Hepatocyte (in vitro differentiated cells): Measurements from ENCODE around the gene TTF2. TPM values are rescaled to one million over a fixed set of nuclear protein-coding genes. Genes with fewer than 3 reads are reported as not detected.

Experiments used
- DNase-seq: peaks from one replicate; pipeline ENCODE4 v3.0.0-alpha.2; 2016; ENCODE audit warnings: low spot score
- H2AFZ ChIP-seq: fragments of 200-600 bp; sonication (generic); 2 replicates; pipeline ENCODE4 v1.6.0; 2016; ENCODE audit warnings: antibody characterized with exemption, mild to moderate bottlenecking
- H3K27ac ChIP-seq: fragments of 200-600 bp; sonication (generic); 2 replicates; pipeline ENCODE4 v1.5.1; 2016; ENCODE audit warnings: mild to moderate bottlenecking
- H3K27me3 ChIP-seq: fragments of 200-600 bp; sonication (generic); 2 replicates; pipeline ENCODE4 v1.6.1; 2016
- H3K36me3 ChIP-seq: fragments of 200-600 bp; sonication (generic); replicated peaks from 2 replicates; pipeline ENCODE4 v1.5.1; 2016; ENCODE audit warnings: low read depth; ENCODE audit not compliant: insufficient read depth
- H3K4me1 ChIP-seq: fragments of 200-600 bp; sonication (generic); 2 replicates; pipeline ENCODE4 v1.5.1; 2016; ENCODE audit warnings: mild to moderate bottlenecking, moderate library complexity; ENCODE audit not compliant: insufficient read depth
- H3K4me2 ChIP-seq: fragments of 200-600 bp; sonication (generic); 2 replicates; pipeline ENCODE4 v1.6.0; 2016
- H3K4me3 ChIP-seq: fragments of 200-600 bp; sonication (generic); 2 replicates; pipeline ENCODE4 v1.5.1; 2016; ENCODE audit warnings: mild to moderate bottlenecking
- H3K79me2 ChIP-seq: fragments of 200-600 bp; sonication (generic); 2 replicates; pipeline ENCODE4 v1.6.0; 2017; ENCODE audit warnings: mild to moderate bottlenecking
- H3K9me2 ChIP-seq: fragments of 200-600 bp; sonication (generic); replicated peaks from 2 replicates; pipeline ENCODE4 v1.6.0; 2017; ENCODE audit warnings: mild to moderate bottlenecking; ENCODE audit not compliant: insufficient read depth
- H3K9me3 ChIP-seq: fragments of 200-600 bp; sonication (generic); 2 replicates; pipeline ENCODE4 v1.5.1; 2016; ENCODE audit warnings: low read depth, mild to moderate bottlenecking
- H4K20me1 ChIP-seq: fragments of 200-600 bp; sonication (generic); 2 replicates; pipeline ENCODE4 v1.6.0; 2016; ENCODE audit warnings: mild to moderate bottlenecking; ENCODE audit not compliant: insufficient read depth, poor library complexity, severe bottlenecking
- CTCF ChIP-seq: fragments of 200-600 bp; sonication (generic); IDR thresholded peaks from 2 replicates; pipeline ENCODE4 v1.5.1; 2016; ENCODE audit warnings: antibody characterized with exemption, mild to moderate bottlenecking; ENCODE audit not compliant: poor library complexity
- EZH2 ChIP-seq: fragments of 200-600 bp; sonication (generic); IDR thresholded peaks from 2 replicates; pipeline ENCODE4 v1.6.1; 2016; ENCODE audit warnings: antibody characterized with exemption, mild to moderate bottlenecking, borderline replicate concordance
- EZH2phosphoT487 ChIP-seq: fragments of 200-600 bp; sonication (generic); IDR thresholded peaks from one replicate; pipeline ENCODE4 v1.6.1; 2018; ENCODE audit warnings: antibody characterized with exemption, mild to moderate bottlenecking, low read depth, moderate library complexity; ENCODE audit not compliant: unreplicated experiment, severe bottlenecking
- WGBS: methylation state at CpG from one replicate; pipeline ENCODE4 v1.1.6; 2016; ENCODE audit warnings: low lambda C conversion rate; ENCODE audit errors: missing lambda C conversion rate; 5-methylcytosine and 5-hydroxymethylcytosine counted together
- polyA plus RNA-seq: library from polyadenylated mRNA; unstranded; fragments of >200 nt; fragmentation: Nextera tagmentation; extraction: Ambion mirVana; gene quantifications from 2 replicates; pipeline ENCODE4 v1.2.1, GENCODE V29; 2016
- total RNA-seq: library from RNA; depleted of rRNA; stranded (reverse); fragments of >200 nt; gene quantifications from 2 replicates; pipeline ENCODE4 v1.2.3, GENCODE V29; 2014

TTF2 gene
- total and polyA plus RNA-seq, 2 experiments from 2014 or later, result 13.8 to 14.3 TPM

GRCh38 chr1:117026361-117026760, 33.8 kb upstream of the TTF2 start:
- Histone ChIP-seq H3K4me3 (no peak overlapping the region), H3K27ac (no peak overlapping the region), H3K4me1 (peaks cover 6% of the 10 kb centered on the region), H3K9me3 (no peaks in the 10 kb centered on the region), H4K20me1 (no peaks in the 10 kb centered on the region), H3K4me2 (no peak overlapping the region), H2AFZ (no peak overlapping the region), H3K36me3 (no peaks in the 10 kb centered on the region), H3K9me2 (no peaks in the 10 kb centered on the region), H3K79me2 (no peaks in the 10 kb centered on the region), H3K27me3 (no peaks in the 10 kb centered on the region)
- TF ChIP-seq EZH2phosphoT487, result no peak
- no peak for TF ChIP-seq CTCF
- TF ChIP-seq EZH2, result no peak
- 69% methylated on average over 6 of the region's 6 CpGs for WGBS
- no peak for DNase-seq

- 63% methylated on average over 1 of the region's 1 CpG for WGBS
- H3K4me2 ChIP-seq, result no peak overlapping the region
These were observed 30.4 kb upstream of the TTF2 start for GRCh38 chr1:117029685-117030084.

GRCh38 chr1:117030271-117030877, 29.8 kb upstream of the TTF2 start:
- Histone ChIP-seq H3K4me1 (peaks cover 6% of the 10 kb centered on the region), H3K27ac (no peak overlapping the region), H3K27me3 (no peaks in the 10 kb centered on the region), H4K20me1 (no peaks in the 10 kb centered on the region), H3K4me3 (no peak overlapping the region), H3K9me3 (no peaks in the 10 kb centered on the region), H3K4me2 (no peak overlapping the region), H3K79me2 (no peaks in the 10 kb centered on the region), H3K36me3 (no peaks in the 10 kb centered on the region), H3K9me2 (no peaks in the 10 kb centered on the region), H2AFZ (no peak overlapping the region)
- no peak for TF ChIP-seq EZH2phosphoT487
- 79% methylated on average over 1 of the region's 1 CpG for WGBS
- DNase-seq, result no peak

More at GRCh38 chr1:117029685-117030084, 30.4 kb upstream of the TTF2 start:
- no peaks in the 10 kb centered on the region for H3K36me3 ChIP-seq
- H4K20me1 ChIP-seq, result no peaks in the 10 kb centered on the region
- no peak overlapping the region for H2AFZ ChIP-seq
- no peaks in the 10 kb centered on the region for H3K79me2 ChIP-seq
- no peak overlapping the region for H3K27ac ChIP-seq
- H3K4me1 ChIP-seq, result peaks cover 6% of the 10 kb centered on the region
- no peaks in the 10 kb centered on the region for H3K9me2 ChIP-seq
- H3K9me3 ChIP-seq, result no peaks in the 10 kb centered on the region
- no peak overlapping the region for H3K4me3 ChIP-seq
- DNase-seq, result no peak
- no peaks in the 10 kb centered on the region for H3K27me3 ChIP-seq
- TF ChIP-seq EZH2 (no peak), EZH2phosphoT487 (no peak), CTCF (no peak)

- Histone ChIP-seq H3K4me1 (peaks cover 4% of the 10 kb centered on the region), H3K27me3 (no peaks in the 10 kb centered on the region), H3K9me3 (no peaks in the 10 kb centered on the region), H4K20me1 (no peaks in the 10 kb centered on the region), H3K79me2 (no peaks in the 10 kb centered on the region), H3K4me3 (no peak overlapping the region), H3K27ac (no peak overlapping the region), H2AFZ (no peak overlapping the region), H3K9me2 (no peaks in the 10 kb centered on the region), H3K36me3 (no peaks in the 10 kb centered on the region), H3K4me2 (no peak overlapping the region)
- DNase-seq, result no peak
- no peak for TF ChIP-seq CTCF
- TF ChIP-seq EZH2phosphoT487, result no peak
- no peak for TF ChIP-seq EZH2
- 74% methylated on average over 3 of the region's 3 CpGs for WGBS
These were observed 27.9 kb upstream of the TTF2 start for GRCh38 chr1:117032266-117032665.
